ENCODE measurements around the gene PPARG.

GRCh38 chr3:12342151-12342550 lies 53.3 kb downstream of the PPARG start:
- no peak for TF ChIP-seq EP300 (IDR thresholded peaks at IDR 0.05)
- no peak for TF ChIP-seq CTCF (IDR thresholded peaks at IDR 0.05)

All from stomach (tissue), 4 donors.